ENCODE results near the gene PRDM5. TPM values are rescaled to one million over a fixed set of nuclear protein-coding genes. Genes with fewer than 3 reads are reported as not detected.

PRDM5 gene
- total RNA-seq, 1 experiment from 2014 or later = 0.85 TPM

- no peaks in the 10 kb centered on the region for H3K27me3 ChIP-seq (ENCODE audit: insufficient read depth, low read depth)
- H2AFZ ChIP-seq = no peak overlapping the region
- H3K27ac ChIP-seq = no peak overlapping the region
- no peak for TF ChIP-seq EZH2 (IDR thresholded peaks at IDR 0.05; ENCODE audit: low read depth)
- no peak for TF ChIP-seq CTCF (conservative IDR thresholded peaks at IDR 0.05)
- H3K4me3 ChIP-seq = no peak overlapping the region
- no peak overlapping the region for H3K4me2 ChIP-seq
- POLR2A ChIA-PET (ENCODE audit: unreplicated experiment) = no interaction called here
- CTCF ChIA-PET = no interaction called here
- H3F3A ChIP-seq (ENCODE audit: insufficient read depth, low read depth) = no peaks in the 10 kb centered on the region
- no peaks in the 10 kb centered on the region for H3K9me2 ChIP-seq (ENCODE audit: insufficient read depth)
- H4K20me1 ChIP-seq (ENCODE audit: insufficient read depth) = no peaks in the 10 kb centered on the region
- intact Hi-C loops (cut with micrococcal nuclease; ENCODE audit: unreplicated experiment) = no loop called here
- H3K9me3 ChIP-seq (ENCODE audit: insufficient read depth, low read depth) = 0 out of 2 replicates have a peak, but pooled peaks cover 4% of the 10 kb centered on the region
- DNase-seq = no peak
- no peaks in the 10 kb centered on the region for H3K79me2 ChIP-seq (ENCODE audit: low read depth)
- no peaks in the 10 kb centered on the region for H3K36me3 ChIP-seq (ENCODE audit: low read depth)
- BruUV-seq (replicated peaks) = no TSS peak
- H3K4me1 ChIP-seq (replicated peaks; ENCODE audit: insufficient read depth) = no peaks in the 10 kb centered on the region
Measured at GRCh38 chr4:120893314-120893713, 29.2 kb downstream of the PRDM5 start.

- H3K36me3 ChIP-seq (ENCODE audit: low read depth) = no peaks in the 10 kb centered on the region
- H3K9me2 ChIP-seq (ENCODE audit: insufficient read depth) = no peaks in the 10 kb centered on the region
- H3K27ac ChIP-seq = no peak overlapping the region
- H3F3A ChIP-seq (ENCODE audit: insufficient read depth, low read depth) = no peaks in the 10 kb centered on the region
- intact Hi-C loops (cut with micrococcal nuclease; ENCODE audit: unreplicated experiment) = no loop called here
- no peaks in the 10 kb centered on the region for H3K9me3 ChIP-seq (ENCODE audit: insufficient read depth, low read depth)
- POLR2A ChIA-PET (ENCODE audit: unreplicated experiment) = no interaction called here
- H3K27me3 ChIP-seq (ENCODE audit: insufficient read depth, low read depth) = no peaks in the 10 kb centered on the region
- BruUV-seq (replicated peaks) = no TSS peak
- no peaks in the 10 kb centered on the region for H3K4me1 ChIP-seq (replicated peaks; ENCODE audit: insufficient read depth)
- DNase-seq = no peak
- no peak for TF ChIP-seq CTCF (conservative IDR thresholded peaks at IDR 0.05)
- TF ChIP-seq EZH2 (IDR thresholded peaks at IDR 0.05; ENCODE audit: low read depth) = no peak
- no peaks in the 10 kb centered on the region for H3K79me2 ChIP-seq (ENCODE audit: low read depth)
- CTCF ChIA-PET = no interaction called here
- H3K4me2 ChIP-seq = no peak overlapping the region
- H2AFZ ChIP-seq = no peak overlapping the region
- H3K4me3 ChIP-seq = no peak overlapping the region
- no peaks in the 10 kb centered on the region for H4K20me1 ChIP-seq (ENCODE audit: insufficient read depth)
Measured at GRCh38 chr4:120886191-120886590, 36.3 kb downstream of the PRDM5 start.

- Histone ChIP-seq H2AFZ (no peak overlapping the region), H3K9me2 (ENCODE audit: insufficient read depth) (0 out of 2 replicates have a peak, but pooled peaks cover 3% of the 10 kb centered on the region), H3K9me3 (ENCODE audit: insufficient read depth, low read depth) (no peaks in the 10 kb centered on the region), H3K79me2 (ENCODE audit: low read depth) (no peaks in the 10 kb centered on the region), H3F3A (ENCODE audit: insufficient read depth, low read depth) (no peaks in the 10 kb centered on the region), H3K4me2 (no peak overlapping the region), H3K36me3 (ENCODE audit: low read depth) (no peaks in the 10 kb centered on the region), H3K4me3 (no peak overlapping the region), H4K20me1 (ENCODE audit: insufficient read depth) (no peaks in the 10 kb centered on the region), H3K27ac (no peak overlapping the region), H3K4me1 (replicated peaks; ENCODE audit: insufficient read depth) (no peaks in the 10 kb centered on the region), H3K27me3 (ENCODE audit: insufficient read depth, low read depth) (no peaks in the 10 kb centered on the region)
- no peak for DNase-seq
- intact Hi-C loops (cut with micrococcal nuclease; ENCODE audit: unreplicated experiment) = no loop called here
- CTCF ChIA-PET = no interaction called here
- POLR2A ChIA-PET (ENCODE audit: unreplicated experiment) = no interaction called here
- TF ChIP-seq EZH2 (IDR thresholded peaks at IDR 0.05; ENCODE audit: low read depth) = no peak
- TF ChIP-seq CTCF (conservative IDR thresholded peaks at IDR 0.05) = no peak
- no TSS peak for BruUV-seq (replicated peaks)
Measured at GRCh38 chr4:120881846-120882245, 40.7 kb downstream of the PRDM5 start.
